Activated CD8-positive, alpha-beta memory T cell treated with anti-CD3 and anti-CD28 coated beads, Interleukin-2, amount 50 U/mL, for 24 hours (primary cell): ENCODE data around the gene RTEL1.
A peak's percentile ranks its signal among the peaks of the same experiment; 100 is the strongest.
"Not testable (repeated sequence)": the region's sequence is repeated elsewhere in the genome, so short reads cannot be mapped to it uniquely, and the experiment has no call there.

ENCODE experiments used
- DNase-seq: peaks from one replicate; pipeline ENCODE4 v3.0.0-alpha.2; 2020; ENCODE audit errors: extremely low read depth

Gene RTEL1

GRCh38 chr20:63657937-63658748, at the start of gene RTEL1:
Gene RTEL1 (plus strand): TSS chr20:63658312. CDS start chr20:63659403, 1,091 bp downstream.
- DNase-seq, result peak; percentile 74

- DNase-seq, result no peak
Measured at GRCh38 chr20:63610581-63611435, 47.3 kb upstream of the RTEL1 start.

- no peak for DNase-seq
Measured at GRCh38 chr20:63611646-63612045, 46.5 kb upstream of the RTEL1 start.

GRCh38 chr20:63612276-63612931, 45.7 kb upstream of the RTEL1 start:
- DNase-seq, result no peak

GRCh38 chr20:63613863-63614594, 44.1 kb upstream of the RTEL1 start:
- DNase-seq, result not testable (repeated sequence)

- no peak for DNase-seq
Measured at GRCh38 chr20:63617092-63617875, 40.8 kb upstream of the RTEL1 start.

GRCh38 chr20:63617876-63618265, 40.2 kb upstream of the RTEL1 start:
- no peak for DNase-seq

GRCh38 chr20:63618291-63618980, 39.7 kb upstream of the RTEL1 start:
- no peak for DNase-seq

GRCh38 chr20:63619086-63619485, 39.0 kb upstream of the RTEL1 start:
- DNase-seq, result no peak

GRCh38 chr20:63619505-63619904, 38.6 kb upstream of the RTEL1 start:
- no peak for DNase-seq

GRCh38 chr20:63620991-63621390, 37.1 kb upstream of the RTEL1 start:
- no peak for DNase-seq

- DNase-seq, result no peak
Measured at GRCh38 chr20:63622096-63622495, 36.0 kb upstream of the RTEL1 start.

- DNase-seq, result no peak
Measured at GRCh38 chr20:63622732-63623131, 35.4 kb upstream of the RTEL1 start.

GRCh38 chr20:63624486-63624885, 33.6 kb upstream of the RTEL1 start:
- DNase-seq, result no peak

- no peak for DNase-seq
Measured at GRCh38 chr20:63625771-63626423, 32.2 kb upstream of the RTEL1 start.

GRCh38 chr20:63626424-63627128, 31.5 kb upstream of the RTEL1 start, which contains the start of gene GMEB2:
Gene GMEB2 (minus strand): TSS chr20:63627101. CDS start chr20:63619397, 7,704 bp downstream.
- DNase-seq, result no peak

- peak; percentile 74 for DNase-seq
Measured at GRCh38 chr20:63627129-63627750, 30.9 kb upstream of the RTEL1 start.

GRCh38 chr20:63627751-63628245, 30.3 kb upstream of the RTEL1 start:
- no peak for DNase-seq
